HG02588 (cell line): ENCODE results near the gene SDK1.
"Not testable (repeated sequence)": the region's sequence is repeated elsewhere in the genome, so short reads cannot be mapped to it uniquely, and the experiment has no call there.

Experiments
- ATAC-seq: cut with Tn5 transposase; IDR thresholded peaks from one replicate; pipeline ENCODE4 v1.9.1; 2021; ENCODE audit warnings: mild to moderate bottlenecking, moderate library complexity; ENCODE audit not compliant: unreplicated experiment

The SDK1 gene

GRCh38 chr7:3573151-3573550 lies 272.1 kb downstream of the SDK1 start:
- ATAC-seq, result no peak

GRCh38 chr7:3574386-3574785 lies 273.3 kb downstream of the SDK1 start:
- no peak for ATAC-seq

- ATAC-seq, result no peak
Observed at GRCh38 chr7:3575753-3576531, 274.9 kb downstream of the SDK1 start.

GRCh38 chr7:3578399-3578798 lies 277.3 kb downstream of the SDK1 start:
- no peak for ATAC-seq

GRCh38 chr7:3579638-3580219 lies 278.7 kb downstream of the SDK1 start:
- no peak for ATAC-seq

- not testable (repeated sequence) for ATAC-seq
Observed at GRCh38 chr7:3582145-3582544, 281.1 kb downstream of the SDK1 start.

- no peak for ATAC-seq
Observed at GRCh38 chr7:3585826-3586225, 284.8 kb downstream of the SDK1 start.

- ATAC-seq, result no peak
Observed at GRCh38 chr7:3588341-3588740, 287.3 kb downstream of the SDK1 start.

- no peak for ATAC-seq
Observed at GRCh38 chr7:3589752-3590151, 288.7 kb downstream of the SDK1 start.

- ATAC-seq, result no peak
Observed at GRCh38 chr7:3591219-3591618, 290.2 kb downstream of the SDK1 start.

- no peak for ATAC-seq
Observed at GRCh38 chr7:3591944-3592343, 290.9 kb downstream of the SDK1 start.

GRCh38 chr7:3592401-3593134 lies 291.5 kb downstream of the SDK1 start:
- ATAC-seq, result no peak

- ATAC-seq, result no peak
Observed at GRCh38 chr7:3594901-3595300, 293.8 kb downstream of the SDK1 start.

- ATAC-seq, result no peak
Observed at GRCh38 chr7:3598854-3599253, 297.8 kb downstream of the SDK1 start.

GRCh38 chr7:3605222-3605621 lies 304.2 kb downstream of the SDK1 start:
- ATAC-seq, result no peak

- ATAC-seq, result no peak
Observed at GRCh38 chr7:3606436-3606835, 305.4 kb downstream of the SDK1 start.

- ATAC-seq, result no peak
Observed at GRCh38 chr7:3607847-3608246, 306.8 kb downstream of the SDK1 start.

- ATAC-seq, result no peak
Observed at GRCh38 chr7:3616306-3616705, 315.3 kb downstream of the SDK1 start.

GRCh38 chr7:3630081-3630480 lies 329.0 kb downstream of the SDK1 start:
- ATAC-seq, result no peak

GRCh38 chr7:3634396-3634795 lies 333.3 kb downstream of the SDK1 start:
- no peak for ATAC-seq

- no peak for ATAC-seq
Observed at GRCh38 chr7:3636131-3636860, 335.2 kb downstream of the SDK1 start.
